Endothelial cell of umbilical vein (primary cell): ENCODE measurements around the gene KIAA1191. TPM values are rescaled to one million over a fixed set of nuclear protein-coding genes. Genes with fewer than 3 reads are reported as not detected.

Experiments used
- BruUV-seq: library from RNA; stranded (reverse); fragments of 400-500 nt; replicated peaks from 2 replicates; lab custom pipeline; 2021; lab: Mats Ljungman, UMichigan
- CTCF ChIA-PET: fragments of 300-600, 350-600 bp; sonication (Branson Sonifier 250); formaldehyde crosslinking; loops from one replicate; lab custom pipeline; 2021; ENCODE audit warnings: antibody characterized with exemption, inconsistent platforms; lab: Charles Lee
- POLR2A ChIA-PET: fragments of 300-600, 350-600 bp; sonication (Branson Sonifier 250); formaldehyde crosslinking; loops from one replicate; lab custom pipeline; 2021; ENCODE audit warnings: antibody characterized with exemption, inconsistent platforms; lab: Charles Lee
- DNase-seq: peaks from one replicate; pipeline ENCODE4 v3.0.0-alpha.2; 2011; ENCODE audit warnings: low read depth, low spot score
- FAIRE-seq: peaks from 2 replicates; lab custom pipeline; 2011; peaks lifted over from hg19 to GRCh38; lab: Jason Lieb, UNC
- H2AFZ ChIP-seq: 2 replicates; pipeline ENCODE4 v1.6.0; 2012; ENCODE audit warnings: low read depth, low read length, control low read depth, inconsistent platforms
- H3K27ac ChIP-seq: 2 replicates; pipeline ENCODE4 v1.5.1; 2011; ENCODE audit warnings: low read depth, mild to moderate bottlenecking, control low read depth, low read length, moderate library complexity; ENCODE audit not compliant: insufficient read depth
- H3K27me3 ChIP-seq, 2 experiments: 2 replicates each; pipeline versions ENCODE4 v1.6.0 to v1.6.1; 2011; ENCODE audit warnings: low read length in 2 of 2, mixed read lengths in 1 of 2; ENCODE audit not compliant: control insufficient read depth in 2 of 2, insufficient read depth in 2 of 2
- H3K36me3 ChIP-seq, 2 experiments: 2 replicates in 1 of 2; 3 replicates in 1 of 2; pipeline ENCODE4 v1.5.1; 2011; ENCODE audit warnings: low read length in 2 of 2, mild to moderate bottlenecking in 1 of 2, moderate library complexity in 1 of 2; ENCODE audit not compliant: control insufficient read depth in 2 of 2, insufficient read depth in 2 of 2; ENCODE audit errors: extremely low read depth in 1 of 2
- H3K4me1 ChIP-seq: 3 replicates; pipeline ENCODE4 v1.5.1; 2011; ENCODE audit warnings: mild to moderate bottlenecking, low read length; ENCODE audit not compliant: control insufficient read depth, insufficient read depth; ENCODE audit errors: extremely low read depth
- H3K4me2 ChIP-seq: 2 replicates; pipeline ENCODE4 v1.6.1; 2011; ENCODE audit warnings: low read length, control low read depth, mixed read lengths; ENCODE audit not compliant: insufficient read depth
- H3K4me3 ChIP-seq, 3 experiments: fragments of 200-600 bp in 1 of 3; sonication (generic), shearing (Covaris generic) in 1 of 3; replicated peaks in 1 of 3; 2 replicates each; pipeline ENCODE4 v1.5.1; 2011 to 2016; ENCODE audit warnings: control low read depth in 3 of 3, low read length in 3 of 3, mild to moderate bottlenecking in 2 of 3, inconsistent platforms in 1 of 3, low read depth in 1 of 3, moderate library complexity in 1 of 3; ENCODE audit not compliant: insufficient read depth in 1 of 3
- H3K79me2 ChIP-seq: 2 replicates; pipeline ENCODE4 v1.6.0; 2012; ENCODE audit warnings: low read length, inconsistent platforms; ENCODE audit not compliant: control insufficient read depth, insufficient read depth
- H3K9ac ChIP-seq: replicated peaks from 2 replicates; pipeline ENCODE3; 2011; ENCODE audit warnings: low read length, control low read depth; ENCODE audit not compliant: insufficient read depth; ENCODE audit errors: extremely low read depth
- H3K9me1 ChIP-seq: replicated peaks from 3 replicates; pipeline ENCODE4 v1.6.0; 2011; ENCODE audit warnings: mild to moderate bottlenecking, low read length; ENCODE audit not compliant: control insufficient read depth, insufficient read depth; ENCODE audit errors: extremely low read depth
- H3K9me3 ChIP-seq: replicated peaks from 2 replicates; pipeline ENCODE4 v1.5.1; 2012; ENCODE audit warnings: low read length, inconsistent platforms; ENCODE audit not compliant: control insufficient read depth, insufficient read depth
- H4K20me1 ChIP-seq: replicated peaks from 2 replicates; pipeline ENCODE3; 2011; ENCODE audit warnings: mild to moderate bottlenecking, low read length; ENCODE audit not compliant: control insufficient read depth, insufficient read depth; ENCODE audit errors: extremely low read depth
- CTCF ChIP-seq, 2 donors: IDR thresholded peaks; 1 replicate in 1 of 2; 2 replicates in 1 of 2; pipeline ENCODE4 v1.5.1; 2011; ENCODE audit warnings: low read length in 2 of 2, mild to moderate bottlenecking in 2 of 2, moderate library complexity in 2 of 2, control low read depth in 1 of 2, inconsistent platforms in 1 of 2, low read depth in 1 of 2; ENCODE audit not compliant: insufficient read depth in 1 of 2; ENCODE audit errors: extremely low read depth in 1 of 2
- EZH2 ChIP-seq: IDR thresholded peaks from 2 replicates; pipeline ENCODE4 v1.6.1; 2012; ENCODE audit warnings: borderline replicate concordance, low read depth, mild to moderate bottlenecking, moderate library complexity, low read length, inconsistent platforms; ENCODE audit not compliant: severe bottlenecking
- FOS ChIP-seq: IDR thresholded peaks from 2 replicates; pipeline ENCODE4 v1.6.1; 2011; ENCODE audit warnings: mild to moderate bottlenecking, low read length, moderate library complexity, borderline replicate concordance; ENCODE audit not compliant: insufficient read depth
- GATA2 ChIP-seq: IDR thresholded peaks from 2 replicates; pipeline ENCODE4 v1.7.0; 2011; ENCODE audit warnings: low read depth, mild to moderate bottlenecking, moderate library complexity, mixed read lengths, low read length; ENCODE audit not compliant: insufficient read length, insufficient read depth
- JUN ChIP-seq: IDR thresholded peaks from 2 replicates; pipeline ENCODE4 v1.6.1; 2011; ENCODE audit warnings: borderline replicate concordance, low read depth; ENCODE audit not compliant: insufficient read length, insufficient read depth
- MAX ChIP-seq: IDR thresholded peaks from 2 replicates; pipeline ENCODE4 v1.6.1; 2011; ENCODE audit not compliant: insufficient read depth, insufficient read length
- MYC ChIP-seq: IDR thresholded peaks from one replicate; pipeline ENCODE4 v1.6.1; 2011; ENCODE audit warnings: mild to moderate bottlenecking, low read depth, low read length
- POLR2A ChIP-seq: IDR thresholded peaks from 2 replicates; pipeline ENCODE4 v1.6.1; 2012; ENCODE audit warnings: low read depth, mild to moderate bottlenecking, control low read depth, low read length
- POLR2AphosphoS5 ChIP-seq: IDR thresholded peaks from 2 replicates; pipeline ENCODE4 v1.6.1; 2012; ENCODE audit warnings: low read depth, mild to moderate bottlenecking, control low read depth, low read length, moderate library complexity; ENCODE audit not compliant: insufficient read depth
- dilution Hi-C: fragments of 300-500 bp; cut with MboI; formaldehyde crosslinking; loops from one replicate; pipeline ENCODE4 v1.15.0; 2019; ENCODE audit warnings: low sequenced_read_pairs; ENCODE audit not compliant: extremely low pct_ligation_motif_present
- intact Hi-C: fragments of 100-400 bp; cut with micrococcal nuclease; formaldehyde crosslinking; loops from one replicate; pipeline ENCODE4 v1.10.0; 2022
- polyA plus RNA-seq, 4 experiments: library from polyadenylated mRNA; depleted of rRNA in 3 of 4; stranded (reverse) in 3 of 4; unstranded in 1 of 4; fragments of >200 nt; gene quantifications; 2 replicates each; pipeline versions ENCODE4 v1.2.1 to v1.2.3, GENCODE V29; 2011 to 2012; ENCODE audit warnings: missing spikeins in 1 of 4
- total RNA-seq: library from RNA; stranded (reverse); gene quantifications from 2 replicates; pipeline ENCODE4 v1.2.3, GENCODE V29; 2021

The KIAA1191 gene
- total and polyA plus RNA-seq, 2 donors (not counting 3 experiments of a cell fraction or from before 2014, with no cell fraction given), result 114 to 116 TPM

GRCh38 chr5:176383248-176383905 lies 21.8 kb upstream of the KIAA1191 start:
- FAIRE-seq, result no peak
- POLR2A ChIA-PET, result no interaction called here

More at GRCh38 chr5:176383248-176383905, 21.8 kb upstream of the KIAA1191 start:
- H3K79me2 ChIP-seq, result peaks cover 34% of the 10 kb centered on the region
- no TSS peak for BruUV-seq
- H2AFZ ChIP-seq, result no peak overlapping the region
- dilution Hi-C loops, result no loop called here
- CTCF ChIA-PET, result interaction anchor here (0.7 kb wide), 1 partner anchor 9 kb away, joined by 3 read pairs; no protein-coding TSS in a partner anchor
- peaks cover 11% of the 10 kb centered on the region for H3K4me1 ChIP-seq
- H3K4me2 ChIP-seq, result no peak overlapping the region
- TF ChIP-seq EZH2 (no peak), MYC (no peak), MAX (no peak), FOS (no peak), JUN (no peak), GATA2 (no peak), POLR2AphosphoS5 (no peak), POLR2A (no peak), CTCF (IDR thresholded peaks at IDR 0.05; ENCODE audit: extremely low read depth in 1 of 2, insufficient read depth in 1 of 2, low read depth in 1 of 2, low read length in 2 of 2) (no peak)
- DNase-seq, result no peak
- no peak overlapping the region for H3K4me3 ChIP-seq
- no peaks in the 10 kb centered on the region for H4K20me1 ChIP-seq
- H3K36me3 ChIP-seq, result peaks cover 12 to 23% of the 10 kb centered on the region in 2 experiments
- no peak overlapping the region for H3K9ac ChIP-seq
- no peaks in the 10 kb centered on the region for H3K9me3 ChIP-seq
- H3K27me3 ChIP-seq, result no peaks in the 10 kb centered on the region
- intact Hi-C loops, result loop anchor here (10.0 kb wide), 1 partner anchor 1211 kb away; the partner anchor contains the start of gene TMED9
- H3K27ac ChIP-seq, result no peak overlapping the region
- H3K9me1 ChIP-seq, result no peaks in the 10 kb centered on the region
